SK-N-DZ (cell line): ENCODE data around the gene OPCML.

Source experiments
- DNase-seq: peaks from one replicate; pipeline ENCODE4 v3.0.0-alpha.2; 2015; ENCODE audit warnings: low spot score

Gene OPCML

DNA sequence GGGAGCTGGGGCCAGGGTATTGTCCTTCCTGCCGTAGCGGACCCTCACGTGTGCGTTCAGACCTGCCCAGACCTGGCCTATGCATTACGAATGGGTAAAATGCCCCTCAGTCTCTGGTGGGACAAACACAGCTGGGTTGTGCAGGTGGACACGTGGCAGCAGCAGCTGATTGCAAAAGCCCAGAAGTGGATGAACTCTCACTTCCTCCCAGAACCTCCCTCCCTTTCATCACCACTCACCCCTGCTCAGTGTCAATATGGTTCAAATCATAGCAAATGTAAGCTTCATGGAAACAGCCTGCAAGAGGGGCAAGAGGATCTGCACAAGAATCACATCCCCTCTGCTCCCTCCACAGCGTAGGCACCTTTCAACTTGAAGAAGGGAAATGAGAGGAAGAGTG, 352.1 kb downstream of the OPCML start:
- DNase-seq, result no peak

DNA sequence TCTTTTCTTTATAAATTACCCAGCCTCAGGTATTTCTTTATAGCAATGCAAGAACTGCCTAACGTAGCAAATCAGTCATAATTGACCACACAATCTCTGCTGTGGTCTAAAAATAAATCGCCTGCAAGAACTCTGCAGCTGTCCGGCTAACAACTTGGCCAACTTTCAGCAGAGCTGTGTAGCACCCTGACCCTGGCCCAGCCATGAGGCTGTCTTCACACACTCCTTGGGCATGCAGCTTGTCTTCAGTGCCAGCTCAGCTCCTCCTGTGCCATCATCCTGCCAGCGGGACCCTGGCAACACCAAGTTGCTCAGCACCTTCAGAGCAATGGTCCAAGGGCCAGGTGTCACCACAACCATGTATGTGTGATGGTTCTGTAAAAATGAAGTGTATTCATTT, 355.6 kb downstream of the OPCML start:
- no peak for DNase-seq

DNA sequence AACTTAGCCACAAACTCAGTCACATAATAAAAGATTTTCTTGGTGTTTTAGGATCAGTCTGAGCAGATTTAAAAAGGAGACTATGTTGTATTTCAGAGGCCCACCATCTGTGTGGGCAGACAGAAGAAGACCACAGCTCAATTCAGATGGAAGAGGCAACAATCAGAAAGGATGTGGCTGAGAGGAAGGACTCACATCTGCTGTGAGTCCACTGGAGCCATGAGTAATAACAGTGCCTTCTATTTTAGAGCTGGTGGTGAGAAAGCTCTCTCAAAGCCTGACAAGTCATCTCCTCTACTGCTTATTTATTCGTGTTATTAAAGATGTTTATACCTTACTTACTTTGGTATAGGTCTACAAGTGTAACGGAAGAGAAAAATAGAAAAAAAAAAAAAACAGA, 357.2 kb downstream of the OPCML start:
- no peak for DNase-seq

DNA sequence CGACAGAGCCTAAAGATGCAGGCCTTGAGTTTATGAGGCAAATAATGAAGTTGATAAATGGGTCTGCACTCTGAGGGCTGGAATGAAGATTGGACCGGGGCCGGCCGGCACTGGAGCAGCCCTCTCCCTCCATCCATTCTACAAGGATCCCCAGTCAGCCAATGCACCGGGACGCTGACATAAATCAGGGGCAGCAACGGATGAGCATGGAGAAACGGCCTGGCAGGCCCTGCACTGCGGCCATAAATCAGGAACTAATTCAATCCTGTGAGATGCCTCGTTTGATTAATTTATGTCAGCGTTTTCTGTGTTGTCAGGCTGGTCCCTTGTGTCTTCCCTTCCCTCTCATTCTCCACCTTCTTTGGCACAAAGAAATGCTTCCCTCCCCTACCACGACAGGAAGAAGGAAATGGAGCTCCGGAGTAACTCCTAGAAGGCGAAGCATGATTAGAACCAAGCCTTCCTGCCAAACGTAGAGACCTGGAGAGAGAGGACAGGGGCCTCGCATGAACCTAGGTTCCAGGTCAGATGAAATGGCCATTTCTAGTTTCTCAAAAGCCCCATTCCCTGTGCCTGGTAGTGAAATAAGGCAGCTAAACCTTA, 358.4 kb downstream of the OPCML start:
- DNase-seq, result peak; percentile 6

DNA sequence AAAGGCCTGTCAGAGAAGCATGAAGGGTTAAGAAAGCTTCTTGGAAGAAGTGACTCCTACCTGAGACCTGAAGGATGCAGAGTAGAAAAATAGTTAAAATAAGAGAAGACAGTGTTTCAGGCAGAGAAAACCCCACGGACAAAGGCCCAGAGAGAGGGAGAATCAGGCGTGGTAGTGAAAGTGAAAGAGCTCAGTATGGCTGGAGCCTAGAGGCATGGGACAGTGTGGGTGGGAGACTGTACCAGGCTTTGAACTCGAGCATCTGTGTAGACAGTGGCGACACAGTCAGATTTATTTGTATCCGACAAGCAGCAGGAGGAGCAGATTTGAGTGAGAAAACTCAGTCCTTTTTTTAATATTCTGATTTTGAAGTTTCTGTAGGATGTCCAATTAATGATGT, 360.0 kb downstream of the OPCML start:
- no peak for DNase-seq

DNA sequence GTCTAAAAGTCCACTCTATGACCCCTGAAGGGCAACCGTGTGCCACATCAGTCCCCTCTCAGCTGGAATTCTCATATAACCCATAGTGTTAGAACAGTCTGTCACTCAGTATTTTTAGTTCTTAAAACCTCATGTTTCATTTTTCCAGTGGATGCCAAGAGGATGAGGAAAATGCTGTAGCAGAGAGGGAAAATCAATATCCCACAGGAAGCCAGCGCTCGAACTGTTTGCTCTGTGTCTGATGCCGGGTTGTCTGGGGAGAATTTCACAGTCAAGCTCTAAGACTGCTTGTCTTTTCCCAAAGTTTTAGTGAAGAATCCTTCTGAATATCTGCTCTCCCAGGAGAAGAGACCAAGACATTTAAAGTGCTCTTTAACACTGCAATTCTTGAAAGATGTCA, 360.9 kb downstream of the OPCML start:
- no peak for DNase-seq

DNA sequence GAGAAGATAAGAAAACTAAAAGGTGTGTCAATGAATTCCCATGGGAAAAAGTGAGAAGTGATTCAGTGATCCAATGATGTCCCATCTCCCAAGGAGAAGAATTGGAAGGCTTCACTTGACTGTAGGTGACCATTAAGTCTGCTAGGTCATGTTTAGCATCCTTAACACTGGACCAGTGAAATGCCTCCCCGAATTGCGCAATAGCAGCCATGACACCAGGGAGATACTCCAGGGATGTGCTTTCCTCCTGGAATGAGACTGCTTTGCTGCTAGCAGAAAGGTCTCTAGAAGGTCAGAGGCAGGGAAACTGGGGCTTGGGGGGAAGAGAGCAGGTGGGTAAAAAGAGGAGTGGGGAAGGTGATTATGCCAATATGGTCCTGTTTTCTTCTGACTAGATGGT, 364.3 kb downstream of the OPCML start:
- no peak for DNase-seq

DNA sequence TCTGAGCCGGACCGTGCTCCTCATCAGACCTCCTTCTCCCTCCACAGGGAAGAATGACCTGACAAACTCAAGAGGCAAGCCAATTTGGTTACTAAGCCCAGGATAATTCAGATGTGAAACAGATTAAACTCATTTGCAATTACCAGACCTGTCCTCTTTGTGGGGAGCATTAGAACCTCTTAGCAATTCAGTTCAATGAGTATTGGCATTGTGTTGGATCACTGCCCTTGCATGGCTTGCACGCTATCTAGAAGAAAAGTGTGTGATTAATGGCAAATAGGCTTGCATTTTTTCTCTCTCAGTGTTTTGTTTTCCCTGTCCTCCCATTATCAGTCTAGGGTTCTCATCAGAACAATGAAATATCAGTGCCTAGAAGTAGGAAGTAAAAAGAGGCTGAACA, 365.6 kb downstream of the OPCML start:
- DNase-seq, result no peak

DNA sequence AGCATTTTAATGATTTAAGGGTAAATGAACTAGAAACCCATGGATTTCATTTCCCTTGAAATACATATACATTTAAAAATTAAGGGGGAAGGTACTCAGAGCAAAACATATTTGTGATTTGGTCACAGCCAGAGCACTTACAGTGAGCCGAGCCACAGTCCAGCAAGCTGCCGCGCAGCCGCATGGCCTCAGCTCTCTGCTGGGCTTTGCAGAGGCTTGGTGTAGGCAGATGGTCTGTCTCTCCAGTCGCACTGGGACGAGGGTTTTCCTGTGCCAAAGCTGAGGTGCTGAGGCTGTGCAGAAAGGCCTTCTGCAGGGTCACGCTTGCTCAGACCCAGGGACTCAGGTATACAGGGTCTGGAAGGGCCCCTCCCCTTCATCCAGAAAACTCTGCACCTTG, 367.3 kb downstream of the OPCML start:
- DNase-seq, result no peak

DNA sequence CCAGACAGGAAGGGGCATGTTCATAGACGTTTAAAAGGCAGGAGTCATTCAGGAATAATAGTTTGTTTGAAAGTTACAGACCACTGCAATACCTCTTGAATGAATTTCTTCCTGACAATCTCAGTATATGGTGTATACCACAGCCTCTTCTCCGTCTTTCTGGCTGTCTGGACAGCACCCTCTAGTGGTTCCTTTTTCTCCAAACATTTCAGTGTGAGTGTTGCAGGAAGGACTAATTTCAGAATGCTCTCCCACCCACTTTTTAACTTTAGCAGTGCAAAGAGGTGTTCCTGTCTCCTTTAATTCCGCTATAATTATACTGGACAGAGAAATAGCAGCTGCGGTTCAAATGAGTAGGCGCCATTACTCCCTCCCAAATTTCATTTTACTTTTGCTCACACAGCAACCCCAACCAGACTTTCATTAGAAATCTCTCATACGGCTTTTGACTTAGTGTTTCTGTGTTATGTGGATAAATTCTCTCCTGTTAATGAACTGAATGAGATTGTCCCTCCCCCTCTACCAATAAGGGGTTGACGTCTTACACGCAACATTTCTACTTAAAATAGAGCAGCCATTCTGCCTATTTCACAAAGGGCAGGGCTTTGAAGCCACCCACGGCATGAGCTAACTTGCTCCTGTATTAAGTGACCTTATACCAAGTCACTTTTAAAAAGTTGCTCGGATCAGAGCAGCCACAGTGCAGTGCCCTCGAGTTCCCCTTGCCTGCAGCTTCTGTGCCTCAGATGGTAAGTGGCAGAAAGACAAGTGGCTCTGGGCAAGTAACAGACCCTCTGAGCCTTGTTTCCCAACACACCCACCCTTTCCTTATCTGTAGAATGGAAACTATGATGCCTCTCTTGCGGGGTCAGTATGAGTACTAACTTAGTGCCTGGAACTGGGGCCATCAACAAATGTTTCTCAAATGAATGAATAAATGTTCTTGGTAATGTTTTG, 368.6 kb downstream of the OPCML start:
- peak; percentile 1 for DNase-seq

DNA sequence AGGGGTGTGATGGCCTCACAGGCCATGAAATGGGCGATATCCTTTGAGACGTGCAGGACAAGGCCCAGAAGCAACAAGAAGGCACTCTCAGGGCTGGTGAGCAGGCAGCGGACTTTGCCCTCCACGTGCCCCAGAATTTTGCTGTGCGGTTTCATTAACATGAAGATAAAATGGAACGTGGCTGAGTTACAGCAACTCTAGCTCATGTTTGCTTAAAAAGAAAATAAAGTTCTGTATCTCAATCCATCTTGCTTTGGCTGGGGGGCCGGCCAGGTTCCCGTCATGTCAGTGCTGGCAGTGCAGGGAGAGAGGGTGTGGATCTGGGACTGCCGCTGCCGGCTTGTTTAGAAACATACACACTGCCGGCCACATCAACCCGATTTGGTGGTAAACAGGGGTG, 370.1 kb downstream of the OPCML start:
- no peak for DNase-seq

DNA sequence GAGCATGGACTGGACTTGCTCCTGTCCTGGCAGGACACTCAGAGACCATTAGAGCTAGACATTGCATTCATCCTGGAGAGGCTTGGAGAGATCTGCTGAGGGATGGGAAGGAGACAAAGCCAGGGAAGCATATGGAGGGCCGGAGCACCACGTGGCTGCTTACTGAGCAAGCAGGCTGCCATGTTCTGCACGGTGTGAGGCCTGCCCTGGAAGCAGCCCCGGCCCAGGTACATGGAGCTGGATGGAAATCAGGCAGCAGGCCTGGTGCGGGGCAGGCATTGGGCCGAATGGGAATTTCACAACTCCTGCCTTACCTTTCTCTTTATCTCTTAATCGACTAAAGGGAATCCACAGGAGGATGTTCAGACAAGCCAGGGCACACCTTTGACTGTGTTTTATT, 371.5 kb downstream of the OPCML start:
- no peak for DNase-seq

DNA sequence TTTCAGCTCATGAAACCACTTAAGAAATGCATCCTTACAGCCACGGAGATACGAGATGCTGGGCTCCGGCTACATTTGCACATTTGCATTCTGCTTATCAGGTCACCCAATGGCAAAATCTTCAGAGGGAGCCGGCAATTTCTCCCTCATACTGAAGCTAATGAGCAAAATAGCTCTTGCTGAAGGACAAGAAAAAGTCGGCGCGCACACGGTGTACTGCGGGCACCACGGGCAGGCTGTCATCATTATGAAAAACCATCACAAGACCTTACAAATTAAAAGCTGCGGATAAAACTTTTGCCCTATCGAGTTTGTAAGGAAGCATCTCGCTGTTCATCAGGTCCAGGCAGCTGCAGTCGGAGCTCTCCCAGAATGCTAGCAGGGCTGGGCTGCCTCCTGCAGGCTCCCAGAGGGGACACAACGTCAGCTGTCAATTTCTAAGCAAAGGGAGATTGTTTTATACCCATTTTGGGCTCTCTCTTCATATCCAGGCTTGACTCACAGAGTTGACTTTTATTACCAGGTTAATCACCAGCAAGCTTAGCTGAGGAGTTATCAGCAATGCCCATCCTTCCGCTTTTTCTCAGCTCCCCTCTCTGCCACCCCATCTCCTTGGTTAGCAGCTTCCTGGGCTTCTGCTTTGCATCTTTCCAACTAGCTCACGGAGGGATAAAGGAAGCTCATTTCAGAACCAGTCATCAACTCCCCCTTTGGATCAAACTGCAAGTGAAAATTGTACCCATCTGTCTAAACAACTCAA, 375.1 kb downstream of the OPCML start:
- no peak for DNase-seq

DNA sequence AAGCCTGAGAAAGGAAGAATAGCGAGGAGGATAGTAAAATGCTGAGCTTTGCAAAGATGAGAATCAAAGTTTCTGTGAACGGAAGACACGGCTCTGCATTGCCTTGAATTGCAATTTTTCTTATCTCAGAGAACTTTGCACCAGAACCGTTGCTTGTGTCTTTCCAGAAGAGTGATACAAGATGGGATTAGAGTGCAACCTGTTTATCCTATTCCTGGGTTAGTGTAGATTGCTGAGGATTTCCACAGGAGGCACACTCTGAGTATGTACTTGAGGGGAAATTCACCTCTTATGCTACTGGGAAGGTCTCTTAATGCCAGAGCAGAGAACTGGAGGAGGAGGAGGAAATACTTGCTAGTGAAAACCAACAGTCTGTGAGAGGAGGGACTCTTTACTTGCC, 377.5 kb downstream of the OPCML start:
- no peak for DNase-seq

DNA sequence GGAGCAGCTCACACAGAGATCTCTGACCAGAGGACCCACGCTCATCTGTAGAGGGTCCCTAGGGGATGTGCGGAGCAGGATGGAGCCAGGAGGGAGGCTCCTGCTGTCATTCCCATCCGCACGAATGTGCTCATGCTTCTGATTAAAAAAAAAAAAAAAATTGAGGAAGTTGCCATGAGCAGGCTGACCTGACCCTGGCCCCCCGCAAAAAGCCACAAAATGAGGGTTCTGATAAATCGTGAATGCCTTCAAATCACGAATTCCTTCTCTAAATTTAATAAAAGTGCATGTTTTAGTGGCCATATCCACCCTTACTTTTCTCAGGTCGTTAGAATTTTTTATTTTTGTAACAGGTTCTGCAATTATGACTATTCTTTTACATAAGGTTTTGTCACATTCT, 378.2 kb downstream of the OPCML start:
- no peak for DNase-seq

DNA sequence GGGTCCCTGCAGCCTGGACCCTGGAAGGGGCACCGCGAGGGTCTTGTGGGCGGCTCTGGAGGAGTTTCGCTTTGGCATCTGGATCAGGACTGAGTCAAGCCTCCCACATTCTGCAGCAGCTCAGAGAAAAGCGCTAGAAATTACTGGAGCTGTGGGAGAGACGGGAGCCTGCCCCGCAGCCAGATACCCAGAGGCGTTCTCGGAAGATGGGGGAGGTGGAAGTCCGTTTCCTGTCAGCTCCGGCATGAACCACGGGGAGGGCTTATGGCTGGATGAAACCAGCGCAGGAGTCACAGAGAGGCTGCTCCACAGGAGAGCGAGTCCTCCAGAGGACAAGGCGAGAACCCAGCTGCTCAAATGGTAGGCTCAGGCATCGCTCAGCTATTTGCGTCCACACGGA, 379.3 kb downstream of the OPCML start:
- DNase-seq, result no peak

DNA sequence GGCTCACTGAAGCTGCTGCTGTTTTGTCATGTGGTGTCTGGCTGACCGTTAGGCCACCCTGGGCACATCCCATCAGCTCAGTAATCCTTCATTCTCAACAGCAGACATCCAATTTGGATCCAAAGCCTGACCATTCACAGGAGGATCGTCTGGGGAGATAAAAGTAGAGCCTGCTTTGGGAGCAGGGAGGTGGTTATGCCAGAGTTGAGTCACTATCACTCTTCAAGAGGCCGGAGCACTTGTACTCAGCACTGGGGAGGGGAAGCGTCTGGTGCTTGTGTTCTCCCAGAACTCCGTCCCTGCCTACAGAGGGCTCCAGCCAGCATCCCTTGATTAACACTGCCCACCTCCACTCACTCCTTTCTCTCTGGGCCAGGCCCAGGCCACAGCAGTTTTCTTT, 382.6 kb downstream of the OPCML start:
- no peak for DNase-seq

DNA sequence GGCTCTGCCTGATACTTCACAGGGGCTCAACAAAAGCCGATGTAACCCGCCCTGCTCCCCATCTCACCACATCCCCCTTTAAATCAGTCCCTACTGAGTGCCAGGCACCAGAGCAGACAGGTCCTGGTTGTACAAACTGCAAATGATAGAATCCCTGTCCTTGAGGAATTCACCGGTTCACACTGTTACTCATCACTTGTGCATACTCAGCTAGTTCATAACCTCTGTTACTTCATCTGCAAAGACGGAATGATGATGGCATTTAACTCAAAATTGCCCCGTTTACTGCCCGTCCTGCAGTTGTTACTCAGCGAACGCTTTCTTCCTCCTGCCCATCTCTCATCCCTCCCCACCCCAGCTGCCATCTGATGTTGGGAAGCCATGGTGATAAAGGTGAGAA, 384.7 kb downstream of the OPCML start:
- no peak for DNase-seq

DNA sequence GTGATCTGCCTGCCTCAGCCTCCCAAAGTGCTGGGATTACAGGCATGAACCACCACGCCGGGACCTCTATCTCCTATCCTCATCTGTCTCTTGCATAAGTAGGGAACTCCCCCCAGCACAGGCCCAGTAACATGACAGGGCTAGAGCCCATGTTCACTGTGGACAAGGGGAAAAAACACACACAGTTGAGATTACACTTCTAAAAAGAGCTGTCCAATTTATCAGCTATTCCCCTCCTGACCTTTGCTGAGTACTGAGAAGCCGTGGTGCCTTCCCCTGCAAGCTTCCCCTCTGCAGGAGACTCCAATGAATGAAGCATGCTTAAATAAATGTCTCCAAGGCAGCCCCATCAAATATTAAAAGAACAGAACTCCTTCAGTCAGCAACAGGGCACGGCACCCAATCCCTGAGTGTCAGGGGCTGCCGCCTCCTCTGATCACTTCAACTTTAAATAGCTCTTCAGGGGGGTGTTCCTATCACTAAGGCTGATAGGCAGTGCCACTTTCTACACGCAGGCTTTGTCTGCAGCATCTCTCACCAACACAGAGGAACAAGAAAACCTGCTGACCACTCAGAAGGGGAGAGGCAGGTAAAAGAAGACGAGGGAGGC, 385.5 kb downstream of the OPCML start:
- DNase-seq, result no peak

DNA sequence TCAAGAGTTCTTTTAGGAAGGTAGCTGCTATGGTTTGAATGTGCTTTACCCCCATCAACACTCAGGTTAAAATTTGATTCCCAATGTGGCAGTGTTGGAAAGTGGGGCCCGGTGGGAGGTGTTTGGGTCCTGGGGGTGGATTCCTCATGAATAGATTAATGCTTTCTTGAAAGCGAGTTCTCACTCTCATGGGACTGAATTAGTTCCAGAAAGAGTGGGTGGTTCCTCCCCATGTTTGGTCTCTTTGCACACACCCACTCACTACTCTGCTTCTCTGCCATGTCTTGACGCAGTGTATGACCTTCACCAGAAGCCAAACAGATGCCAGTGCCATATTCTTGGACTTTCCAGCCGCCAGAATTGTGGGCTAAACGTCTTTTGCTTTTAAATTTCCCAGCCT, 394.4 kb downstream of the OPCML start:
- no peak for DNase-seq

DNA sequence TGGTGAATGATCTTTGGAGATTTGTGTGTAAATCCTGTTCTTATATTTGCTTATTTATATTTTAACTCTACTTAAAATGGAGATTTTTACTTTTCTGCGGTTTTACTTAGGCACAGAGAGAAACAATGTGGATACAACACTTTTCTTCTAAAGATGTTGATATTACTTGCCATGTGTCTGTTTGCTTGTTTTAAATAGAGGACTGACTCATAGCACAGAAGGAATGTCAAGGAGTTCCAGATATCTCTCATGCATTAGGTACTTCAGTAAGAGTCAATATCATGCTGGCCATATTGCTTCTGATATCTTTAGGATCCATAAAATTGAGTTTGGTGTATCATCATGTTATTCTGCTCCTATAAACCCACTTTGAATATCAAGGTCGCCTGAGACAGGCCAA, 395.0 kb downstream of the OPCML start:
- DNase-seq, result no peak

DNA sequence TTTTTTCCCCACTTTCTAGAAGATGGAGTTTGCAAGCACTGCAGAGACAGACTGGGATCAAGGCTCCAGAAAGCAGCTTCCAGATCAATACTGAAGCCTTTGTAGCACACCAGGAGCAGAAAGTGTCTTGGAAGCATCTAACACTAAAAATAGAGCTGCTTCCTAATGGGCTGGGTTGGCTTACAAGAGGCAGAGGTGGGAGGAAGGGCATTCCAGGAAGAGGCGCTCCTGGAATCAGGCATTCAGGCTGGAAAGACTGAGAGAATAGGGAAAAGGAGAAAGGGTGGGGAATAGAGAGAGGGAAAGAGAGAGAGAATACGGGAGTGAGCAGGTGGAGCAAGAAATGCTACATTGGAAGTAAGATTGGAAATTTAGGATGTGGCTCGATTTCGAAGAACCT, 395.9 kb downstream of the OPCML start:
- DNase-seq, result no peak
